Iris pigment epithelial cell (primary cell): ENCODE data around the gene PIM2.

Source experiments
- DNase-seq: peaks from one replicate; pipeline ENCODE4 v3.0.0-alpha.2; 2011; ENCODE audit warnings: low read depth

The PIM2 gene

DNA sequence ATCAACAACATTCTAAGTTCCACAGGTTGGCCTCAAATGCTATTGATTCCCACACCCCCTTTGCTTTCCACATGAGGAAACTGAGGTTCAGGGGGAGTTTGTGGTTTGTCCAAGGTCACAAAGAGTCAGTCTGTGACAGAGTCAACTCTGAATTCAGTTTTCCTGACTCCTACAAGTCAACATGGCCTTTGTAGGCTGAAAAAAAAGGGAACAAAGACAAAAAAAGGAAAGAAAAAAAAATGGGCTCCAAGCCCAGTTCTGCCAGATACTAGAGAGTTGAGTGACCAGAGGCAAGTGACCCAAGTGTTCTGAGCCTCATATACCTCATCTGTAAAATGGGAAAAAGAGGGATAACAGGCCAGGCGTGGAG is 16.5 kb upstream of the PIM2 start:
- no peak for DNase-seq

DNA sequence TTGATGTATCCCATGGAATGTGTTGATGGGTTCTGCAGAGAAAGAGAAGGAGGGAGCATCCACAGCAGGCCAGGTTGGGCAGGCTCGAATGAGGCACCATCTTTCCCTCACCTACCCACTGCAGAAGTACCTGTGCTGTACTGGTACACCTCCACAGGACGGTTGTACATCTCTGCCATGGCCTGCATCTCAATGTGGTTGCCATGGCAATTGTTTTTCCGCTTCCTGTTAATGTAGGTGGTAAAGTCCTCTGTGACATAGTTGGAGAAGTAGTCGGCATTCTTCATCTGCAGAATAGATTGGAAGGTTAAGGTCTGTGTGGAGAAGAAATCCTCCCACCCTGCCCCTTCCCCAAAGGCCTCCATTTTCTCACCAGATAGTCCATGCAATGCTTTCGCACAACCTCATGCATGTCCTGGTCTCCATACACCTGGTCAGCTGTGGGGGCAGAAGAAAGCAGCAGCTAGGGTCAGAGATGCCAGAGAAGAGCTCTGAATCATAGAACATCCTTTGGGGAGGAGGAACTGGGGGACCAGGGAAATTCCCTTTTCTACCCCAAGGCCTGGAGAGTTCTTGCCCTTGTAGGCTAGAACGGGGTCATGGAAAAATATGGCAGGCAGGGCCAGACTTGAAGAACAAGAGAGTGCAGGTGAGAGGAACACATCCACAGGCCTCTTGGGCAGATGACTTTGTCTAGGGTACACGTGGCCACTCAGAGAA is 15.9 kb upstream of the PIM2 start:
- DNase-seq: no peak

DNA sequence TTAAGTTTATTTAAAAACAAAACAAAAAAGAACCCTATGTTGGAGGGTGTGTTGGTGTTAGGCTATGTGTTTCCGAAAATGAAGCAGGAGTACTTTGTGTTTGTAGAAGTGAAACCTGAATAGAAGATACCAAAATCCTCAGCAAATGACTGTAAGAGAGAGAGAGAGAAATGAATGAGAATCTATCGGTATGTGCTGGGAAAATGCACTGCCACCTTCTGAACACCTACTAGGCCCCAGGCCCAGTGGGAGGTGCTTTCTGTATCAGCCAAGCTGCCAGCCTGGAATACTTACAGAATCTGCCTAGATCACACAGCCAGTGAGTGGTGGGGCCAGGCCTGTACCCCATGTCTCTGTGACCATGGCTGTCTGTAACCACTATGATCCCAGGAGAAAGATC is 14.9 kb upstream of the PIM2 start:
- DNase-seq: no peak

DNA sequence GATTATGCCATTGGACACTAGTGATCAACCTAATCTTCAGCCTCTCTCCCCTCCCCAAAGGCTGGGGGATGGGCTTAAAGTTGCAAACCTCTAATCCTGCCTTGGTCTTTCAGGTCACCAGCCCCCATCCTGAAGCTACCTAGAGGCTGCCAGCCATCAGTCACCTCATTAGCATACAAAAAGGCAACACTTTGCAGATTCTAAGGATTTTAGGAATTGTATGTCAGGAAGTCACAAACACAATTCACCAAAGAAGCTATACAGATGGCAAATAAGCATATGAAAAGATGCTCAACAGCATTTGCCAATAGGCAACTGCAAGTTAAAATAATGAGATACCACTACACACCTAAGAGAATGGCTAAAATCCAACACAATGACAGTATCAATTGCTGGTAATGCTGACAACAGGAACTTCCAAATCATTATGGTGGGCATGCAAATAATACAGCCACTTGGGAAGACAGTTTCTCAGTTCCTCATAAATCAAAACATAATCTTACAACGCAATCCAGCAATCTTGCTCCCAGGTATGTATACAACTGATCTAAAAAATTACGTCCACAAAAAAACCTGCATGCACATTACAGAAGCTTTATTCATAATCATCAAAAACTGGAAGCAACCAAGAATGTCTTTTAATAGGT is 9.0 kb upstream of the PIM2 start:
- DNase-seq: no peak

DNA sequence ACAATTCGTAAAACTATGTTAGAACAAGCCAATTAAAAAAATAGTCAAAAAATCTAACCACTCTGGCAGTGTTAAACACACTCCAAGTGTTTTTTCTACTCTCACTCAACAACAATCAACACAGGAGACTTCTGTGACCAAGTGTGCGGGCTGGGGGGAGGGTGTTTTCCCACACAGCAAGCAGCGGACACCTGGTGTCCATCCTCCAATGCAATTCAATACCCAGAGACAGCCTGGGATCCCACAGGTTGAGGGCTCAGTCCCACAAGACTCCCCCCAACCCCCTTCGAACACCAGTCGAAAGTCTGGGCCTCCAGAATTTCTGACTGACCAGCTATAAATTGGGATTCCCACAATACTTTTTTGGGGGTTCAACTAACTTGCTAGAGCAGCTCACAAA is 8.3 kb upstream of the PIM2 start:
- DNase-seq: no peak

DNA sequence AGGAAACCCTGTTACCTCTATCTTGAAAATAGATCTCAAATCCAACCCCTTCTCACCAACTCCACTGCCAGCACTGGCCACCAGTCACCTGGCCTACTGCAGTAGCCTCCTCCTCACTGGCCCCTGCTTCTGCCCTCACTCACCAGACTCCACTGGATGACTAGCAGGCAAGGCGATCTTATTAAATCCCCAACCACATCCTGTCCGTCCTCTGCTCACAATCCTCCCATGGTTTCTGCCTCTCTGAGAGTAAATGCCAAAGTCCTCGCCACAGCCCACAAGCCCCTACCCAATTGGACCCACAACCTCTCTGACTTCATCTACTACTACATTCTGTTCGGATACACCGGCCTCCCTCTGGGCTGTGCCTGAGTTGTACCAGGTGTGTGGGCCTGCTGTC is 5.4 kb upstream of the PIM2 start:
- no peak for DNase-seq

DNA sequence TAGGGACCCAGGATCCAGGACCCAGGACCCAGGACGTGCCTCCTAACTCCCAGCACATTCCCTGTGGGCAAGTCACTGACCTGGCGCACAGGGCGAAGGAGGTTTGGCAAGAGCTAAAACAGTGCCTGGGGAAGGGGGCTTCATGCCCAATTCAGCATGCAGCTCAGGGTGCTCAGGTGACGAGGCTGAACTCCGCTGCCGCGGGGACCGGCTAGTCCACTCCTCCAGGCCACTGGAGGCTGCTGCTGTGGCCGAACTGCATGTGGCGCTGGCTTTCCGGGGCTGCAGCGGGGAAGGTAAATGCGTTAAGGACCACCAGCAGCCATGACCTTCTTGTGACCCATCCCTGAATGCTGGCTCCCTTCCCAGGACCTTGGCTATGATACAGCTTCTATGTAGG is 4.9 kb upstream of the PIM2 start:
- no peak for DNase-seq

DNA sequence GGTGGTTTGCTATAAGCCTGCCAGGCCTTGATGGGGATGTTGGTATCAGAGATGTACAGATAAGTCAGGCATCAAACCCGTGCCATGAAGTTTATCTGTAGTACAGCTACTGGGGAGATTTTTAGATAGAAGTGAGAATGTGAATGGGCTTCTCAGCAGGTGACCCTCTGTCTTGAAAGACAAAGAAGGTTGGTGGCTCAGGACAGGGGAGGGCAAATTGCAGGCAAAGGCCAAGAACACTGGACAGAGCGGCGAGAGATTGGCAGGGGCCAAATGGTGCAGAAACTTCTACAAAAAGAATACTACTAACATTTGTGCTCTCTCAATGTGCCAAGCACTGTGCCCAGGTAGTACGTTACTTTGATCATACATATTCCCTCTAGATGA is 1.9 kb upstream of the PIM2 start:
- DNase-seq: no peak

DNA sequence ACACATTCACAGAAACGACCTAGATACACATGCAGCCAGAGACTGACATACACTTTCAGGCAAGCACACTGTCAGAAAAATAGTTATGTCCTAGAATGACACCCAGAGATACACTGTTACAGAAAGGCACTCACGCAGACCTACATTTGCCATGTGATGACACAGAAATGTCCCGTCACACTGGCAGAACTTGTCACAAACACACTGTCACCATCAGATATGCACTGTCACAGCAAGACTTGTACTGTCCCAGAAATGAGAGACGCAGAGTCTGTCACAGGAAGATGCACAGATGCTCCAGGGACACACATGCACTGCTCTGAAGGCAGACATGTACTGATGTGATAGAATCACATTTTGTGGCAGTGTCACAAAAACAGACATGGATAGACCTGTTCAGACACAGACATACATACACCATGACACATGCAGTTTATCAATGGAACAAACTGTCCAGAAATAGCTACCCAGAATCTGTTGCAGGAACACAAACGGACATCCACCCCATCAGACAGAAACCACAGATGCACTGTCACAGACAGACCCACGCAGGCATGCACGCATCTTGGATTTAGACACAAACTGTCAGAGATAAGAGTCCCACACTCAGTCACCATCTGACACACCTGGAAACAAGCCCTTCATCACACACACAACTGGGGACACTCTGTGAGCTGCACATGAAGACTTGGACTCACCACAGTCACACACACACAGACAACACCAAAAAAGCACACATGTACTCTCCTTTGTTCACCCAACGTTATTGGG is 1.3 kb upstream of the PIM2 start:
- no peak for DNase-seq

DNA sequence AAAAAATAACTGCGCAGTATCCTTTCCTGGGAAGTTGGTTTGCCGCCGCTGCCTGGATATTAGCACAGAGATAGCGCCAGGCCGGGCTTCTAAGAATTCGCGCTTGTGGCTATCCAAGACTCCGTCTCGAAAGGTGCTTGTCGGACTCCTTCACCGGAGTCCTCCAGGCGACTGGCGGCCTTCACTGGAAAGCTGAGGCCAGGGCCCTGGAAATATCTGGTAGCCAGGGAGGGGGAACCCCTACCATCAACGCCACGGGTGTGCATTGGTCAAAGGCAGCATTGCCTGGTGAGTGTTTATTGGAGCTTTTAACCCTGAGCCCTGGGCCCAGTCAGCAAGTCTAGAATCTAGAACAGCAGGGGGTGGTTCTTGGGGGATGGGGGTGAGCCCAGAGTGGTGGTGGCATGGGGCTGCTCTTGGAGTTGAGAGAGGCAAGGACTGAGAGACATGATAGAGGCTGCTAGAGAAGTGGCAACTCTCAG is 577 bp upstream of the PIM2 start:
- DNase-seq: peak; percentile 42

DNA sequence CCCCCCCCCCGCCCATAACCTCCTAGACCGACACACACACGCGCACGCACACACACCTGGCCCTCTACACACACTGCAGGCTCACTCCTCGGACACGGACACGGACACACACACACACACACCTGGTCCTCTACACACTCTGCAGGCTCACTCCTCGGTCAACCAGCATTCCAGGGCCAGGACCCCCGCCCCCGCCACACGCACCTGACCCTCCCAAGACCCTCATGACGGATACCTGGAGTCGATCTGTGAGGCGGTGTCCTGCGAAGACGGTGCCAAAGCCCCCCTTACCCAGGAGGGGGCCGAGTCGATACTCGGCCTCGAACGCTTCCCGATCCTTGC is 552 bp downstream of the PIM2 start:
- no peak for DNase-seq

DNA sequence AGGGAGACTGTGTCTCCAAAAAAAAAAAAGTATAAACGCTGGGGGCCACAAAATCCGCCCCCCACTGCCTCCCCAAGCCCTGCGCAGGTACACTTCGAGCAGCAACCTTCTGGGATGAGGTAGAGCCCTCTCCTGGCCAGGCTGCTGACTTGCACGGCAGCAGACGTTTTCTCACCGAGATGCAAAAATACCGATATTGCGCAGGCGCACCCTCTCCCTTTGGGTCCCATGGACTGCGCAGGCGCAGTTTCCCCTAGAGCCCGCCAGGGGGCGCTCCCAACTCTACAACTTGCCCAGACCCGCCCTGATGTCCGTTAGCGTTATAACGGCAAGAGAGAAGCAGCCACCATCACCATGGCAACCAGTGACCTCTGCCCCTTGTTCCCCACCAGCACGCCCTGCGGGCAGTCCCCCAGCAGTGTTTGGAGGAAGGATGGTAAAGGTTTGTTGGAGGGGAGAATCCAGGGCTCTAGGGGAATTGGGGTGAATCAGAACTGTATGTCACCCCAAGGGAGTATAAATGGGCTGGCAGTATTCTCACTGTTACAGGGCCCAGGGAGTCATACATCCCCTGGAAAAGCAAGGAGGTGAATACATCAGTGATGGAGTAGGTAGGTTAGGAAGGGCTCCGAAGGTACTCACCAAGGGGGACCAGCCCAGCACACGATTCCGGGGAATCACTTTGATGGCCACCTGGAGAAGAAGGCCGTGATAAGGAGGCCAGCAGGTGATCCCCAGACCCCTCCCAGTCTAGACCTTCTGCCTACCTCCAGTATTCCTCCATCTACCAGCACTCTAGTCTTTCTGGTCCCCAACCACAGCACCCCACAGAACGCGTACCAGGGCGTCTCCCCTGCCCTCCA is 1.5 kb downstream of the PIM2 start:
- peak; percentile 82 for DNase-seq

DNA sequence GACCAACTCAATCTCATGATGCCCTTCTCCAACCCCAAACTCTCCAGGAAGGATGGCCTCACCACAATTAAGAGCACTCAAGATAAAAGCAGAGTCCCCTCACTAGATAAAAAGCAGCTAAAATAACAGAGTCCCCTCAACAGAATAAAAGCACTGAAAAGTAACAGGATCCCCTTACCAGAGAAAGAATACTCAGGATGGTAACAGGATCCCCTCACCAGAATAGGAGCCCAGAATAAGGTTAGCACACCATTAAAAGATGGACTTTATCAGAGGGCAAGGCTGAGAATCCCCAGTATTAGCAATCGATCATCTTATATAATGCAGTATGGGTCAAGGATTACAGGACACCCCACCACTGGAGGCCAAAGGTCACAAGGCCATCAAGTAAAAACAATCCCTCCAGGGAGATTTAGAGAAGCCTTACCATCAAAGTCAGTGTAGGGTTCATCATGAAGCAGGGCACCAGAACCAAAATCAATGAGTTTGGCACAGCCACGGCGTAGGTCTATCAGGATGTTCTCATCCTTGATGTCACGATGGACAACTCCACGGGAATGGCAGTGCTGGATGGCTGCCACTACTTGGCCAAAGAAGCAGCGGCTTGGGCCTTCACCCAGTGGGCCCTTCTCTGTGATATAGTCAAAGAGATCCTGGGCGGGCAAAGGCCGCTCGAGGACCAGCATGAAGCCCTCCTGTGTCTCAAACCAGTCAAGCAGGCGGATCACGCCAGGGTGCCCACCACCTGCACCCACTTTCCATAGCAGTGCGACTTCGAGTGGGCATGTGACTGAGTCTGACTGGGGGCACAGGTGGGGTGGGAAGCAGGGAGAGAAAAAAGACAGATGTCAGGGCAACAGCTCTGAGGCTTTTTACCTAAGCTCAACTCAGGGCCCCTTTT is 4.0 kb downstream of the PIM2 start:
- no peak for DNase-seq

DNA sequence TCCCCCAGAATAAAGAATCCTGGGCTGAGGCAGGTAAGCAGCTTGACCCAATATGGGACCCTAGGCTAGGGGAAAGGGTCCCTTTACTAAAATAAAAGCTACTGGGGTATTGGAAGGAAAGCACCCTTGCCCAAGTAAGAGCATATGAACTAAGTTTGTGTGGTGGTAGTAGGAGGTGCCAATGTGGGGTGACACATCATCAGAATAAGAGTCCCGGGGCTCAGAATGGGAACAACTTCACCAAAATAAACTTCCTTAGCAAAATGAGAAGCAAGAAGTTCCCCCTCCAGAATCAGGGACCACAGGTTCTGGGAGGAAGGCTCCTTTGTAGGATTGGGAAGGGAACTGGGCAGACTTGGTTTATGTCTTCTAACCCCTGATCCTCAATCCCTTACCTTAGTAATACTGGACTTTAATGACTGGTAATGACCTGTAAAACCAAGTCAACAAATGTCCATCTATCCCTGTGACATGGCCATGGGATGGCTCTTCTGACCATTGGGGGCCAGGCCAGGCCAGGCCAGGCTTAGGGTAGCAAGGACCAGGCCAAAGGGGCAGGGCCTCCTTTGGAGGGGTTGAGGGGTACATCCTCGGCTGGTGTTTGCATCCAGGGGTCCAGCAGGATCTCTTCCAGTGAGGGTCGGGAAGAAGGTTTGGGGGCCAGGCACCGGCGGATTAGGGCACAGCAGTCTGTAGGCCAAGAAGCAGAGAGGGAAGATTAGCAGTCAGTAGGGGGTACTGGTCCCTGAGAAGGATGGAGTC is 5.0 kb downstream of the PIM2 start:
- DNase-seq: no peak

DNA sequence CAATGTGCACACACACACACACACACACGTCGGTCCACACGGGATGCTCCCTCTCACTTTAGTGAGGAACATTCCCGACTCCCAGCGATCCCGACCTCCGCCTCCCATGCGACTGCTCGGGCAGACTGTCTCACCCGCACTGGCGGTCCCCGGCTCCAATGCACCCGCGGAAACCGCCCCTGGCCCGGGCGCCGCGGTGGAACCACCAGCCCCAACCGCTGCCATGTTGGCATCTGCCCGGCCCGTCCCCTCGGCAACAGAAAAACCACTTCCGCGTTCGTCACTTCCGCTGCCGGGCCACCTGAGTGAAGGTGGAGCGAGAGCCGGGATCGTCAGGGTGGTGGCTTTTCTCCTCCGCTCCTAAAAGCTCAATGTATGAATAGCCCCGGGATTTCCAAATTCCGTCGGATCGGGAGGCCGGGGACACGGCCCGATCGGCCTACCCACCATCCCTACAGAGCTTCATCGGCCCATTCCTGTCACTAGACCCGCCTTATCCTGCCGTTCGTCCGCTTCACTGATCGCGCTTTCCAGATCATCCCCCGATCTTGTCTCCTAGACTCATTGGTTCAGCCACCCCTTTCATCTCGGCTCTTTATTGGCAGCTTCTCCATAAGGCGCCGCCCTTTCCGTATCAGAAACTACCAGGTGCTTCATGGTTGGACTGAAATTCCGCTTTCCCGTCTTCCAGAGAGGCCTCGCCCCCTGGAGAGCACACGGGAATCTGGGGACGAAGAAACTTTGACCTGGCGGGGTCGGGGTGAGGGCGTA is 7.2 kb downstream of the PIM2 start, which contains the start of gene SLC35A2:
Gene SLC35A2, minus strand, starts transcription at position 235 of the 771 bp plus-strand sequence. Its CDS starts 10 bp downstream, at position 225.
- DNase-seq: peak; percentile 85

DNA sequence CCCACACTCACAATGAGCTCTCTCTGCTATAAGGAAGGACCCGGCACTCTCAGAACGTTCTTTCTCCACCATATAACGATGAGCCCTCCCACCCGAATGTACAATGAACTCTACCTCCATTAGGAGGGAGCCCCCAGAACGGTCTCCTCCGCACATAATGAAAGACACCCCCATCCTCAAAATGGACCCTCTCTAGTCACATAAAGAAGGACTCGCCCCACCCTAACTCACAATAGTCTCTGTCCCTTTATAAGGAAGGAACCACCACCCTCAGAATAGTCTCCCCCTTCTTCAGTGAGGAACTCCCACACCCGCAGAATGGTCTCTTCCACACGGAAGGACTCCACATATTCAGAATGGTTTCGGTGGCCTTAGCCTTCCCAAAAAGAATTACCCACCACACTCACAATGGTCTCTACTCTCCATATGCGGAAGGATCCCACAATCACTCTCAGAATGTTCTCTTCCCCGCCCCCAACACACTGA is 7.9 kb downstream of the PIM2 start:
- DNase-seq: peak; percentile 25

DNA sequence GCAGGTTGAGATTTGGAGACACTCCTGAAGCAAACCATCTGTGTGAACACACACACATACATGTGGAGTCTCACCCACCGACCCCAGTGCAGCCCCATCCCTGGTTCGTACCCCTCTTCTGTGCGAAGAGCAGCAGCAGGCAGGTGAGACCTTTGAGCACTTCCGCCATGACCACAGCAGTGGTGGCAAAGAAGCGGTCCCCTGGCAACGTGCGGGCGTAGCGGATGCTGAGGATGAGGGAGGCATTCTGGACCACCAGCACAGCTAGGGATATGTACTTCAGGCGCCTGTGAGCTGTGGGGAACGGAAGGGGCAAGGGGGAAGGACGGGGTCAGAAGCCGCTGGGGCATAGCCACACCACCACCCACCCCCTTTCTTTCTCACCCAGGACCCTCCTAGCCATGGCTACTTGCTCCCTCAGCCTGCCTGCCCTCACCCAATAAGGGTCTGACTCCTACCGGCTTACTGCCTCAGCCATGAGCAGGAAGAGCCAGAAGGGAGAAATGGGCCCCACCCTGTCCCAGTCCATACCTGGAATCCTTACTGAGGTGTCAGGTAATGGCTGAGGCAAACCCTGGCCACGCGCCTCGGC is 9.0 kb downstream of the PIM2 start:
- DNase-seq: no peak

DNA sequence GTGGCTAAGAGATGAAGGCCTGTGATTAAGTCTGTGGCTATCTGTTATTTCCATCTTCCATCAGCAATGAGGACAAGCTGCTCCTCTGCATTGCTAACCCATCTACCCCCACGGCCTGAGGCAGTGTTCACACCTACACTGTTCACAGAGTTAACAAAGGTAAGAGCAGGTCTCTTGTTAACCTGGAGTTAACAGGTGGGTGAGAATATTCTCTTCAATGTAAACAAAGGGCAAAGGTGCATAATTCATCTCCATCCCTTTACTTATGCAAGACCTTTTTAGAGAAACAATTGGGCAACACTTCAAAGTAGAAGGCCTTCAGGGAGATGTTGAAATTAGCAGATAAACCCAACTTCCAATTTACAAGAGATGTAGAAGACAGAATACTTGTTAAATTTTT is 10.2 kb downstream of the PIM2 start:
- no peak for DNase-seq
